Measurements from ENCODE around the gene MDP1. TPM values are rescaled to one million over a fixed set of nuclear protein-coding genes. Genes with fewer than 3 reads are reported as not detected.

Gene MDP1
- total RNA-seq, 3 donors from 2014 or later (not counting 1 experiment from before 2014, with no cell fraction given) = 4.0 to 6.1 (median 5.5) TPM

GRCh38 chr14:24188251-24189058 lies 27.4 kb downstream of the MDP1 start, which contains the start of gene IPO4:
Gene IPO4, minus strand, starts transcription at chr14:24188816. Its CDS starts 29 bp downstream, at chr14:24188787.
- H3K27ac ChIP-seq (ENCODE audit: low read length) = peak within 1 kb of the TSS; percentile 68
- H3K4me3 Mint-ChIP-seq = peak within 1 kb of the TSS; percentile 85
- no peaks in the 10 kb centered on the region for H3K9me3 ChIP-seq (ENCODE audit: control insufficient read depth, insufficient read depth, low read length)
- peak within 1 kb of the TSS; percentile 56 for H3K4me3 ChIP-seq (ENCODE audit: low read length)
- peaks cover 23% of the 10 kb centered on the region for H3K4me1 ChIP-seq (ENCODE audit: control insufficient read depth, insufficient read depth, low read length)
- H3K9me3 Mint-ChIP-seq = no peaks in the 10 kb centered on the region
- peak within 1 kb of the TSS; percentile 83 to 97 for H3K27ac Mint-ChIP-seq
- no peaks in the 10 kb centered on the region for H3K27me3 Mint-ChIP-seq (ENCODE audit: low read depth in 2 of 2)
- no peaks in the 10 kb centered on the region for H3K27me3 ChIP-seq (ENCODE audit: control insufficient read depth, insufficient read depth, low read length)
- DNase-seq (peak; percentile 87 to 98), ATAC-seq (peak; percentile 92 to 97 (median 93))
- H3K36me3 ChIP-seq (ENCODE audit: control insufficient read depth, insufficient read depth, low read length) = peaks cover 38% of the 10 kb centered on the region
- intact Hi-C loops (cut with micrococcal nuclease) = loop anchor here (1.0 to 2.0 kb wide), 4 partner anchors 25 to 110 kb away; partner anchors contain the start of genes CHMP4A, DCAF11, DHRS1 and NOP9
- WGBS (ENCODE audit: insufficient coverage) = under 1% methylated on average over 65 of the region's 65 CpGs
- peaks cover 26 to 34% of the 10 kb centered on the region in 2 donors for H3K4me1 Mint-ChIP-seq
- no peak for TF ChIP-seq CTCF (IDR thresholded peaks at IDR 0.05)
- H3K36me3 Mint-ChIP-seq = no peaks in the 10 kb centered on the region

GRCh38 chr14:24187539-24187915 lies 28.3 kb downstream of the MDP1 start:
- no peaks in the 10 kb centered on the region for H3K27me3 ChIP-seq (ENCODE audit: control insufficient read depth, insufficient read depth, low read length)
- WGBS (ENCODE audit: insufficient coverage) = 55% methylated on average over 1 of the region's 2 CpGs
- H3K4me3 ChIP-seq (ENCODE audit: low read length) = no peak overlapping the region
- ATAC-seq = peak in 2 of 3 donors; percentile 6 to 19
- Mint-ChIP-seq H3K36me3 (no peaks in the 10 kb centered on the region), H3K27ac (peak overlapping the region; percentile 83 to 97), H3K4me3 (peak overlapping the region; percentile 85), H3K9me3 (no peaks in the 10 kb centered on the region), H3K27me3 (ENCODE audit: low read depth in 2 of 2) (no peaks in the 10 kb centered on the region), H3K4me1 (peaks cover 26 to 29% of the 10 kb centered on the region in 2 donors)
- peak overlapping the region; percentile 68 for H3K27ac ChIP-seq (ENCODE audit: low read length)
- peaks cover 41% of the 10 kb centered on the region for H3K36me3 ChIP-seq (ENCODE audit: control insufficient read depth, insufficient read depth, low read length)
- intact Hi-C loops (cut with micrococcal nuclease) = no loop called here
- peaks cover 23% of the 10 kb centered on the region for H3K4me1 ChIP-seq (ENCODE audit: control insufficient read depth, insufficient read depth, low read length)
- H3K9me3 ChIP-seq (ENCODE audit: control insufficient read depth, insufficient read depth, low read length) = no peaks in the 10 kb centered on the region
- no peak for DNase-seq
- TF ChIP-seq CTCF (IDR thresholded peaks at IDR 0.05) = no peak

GRCh38 chr14:24186831-24187538 lies 28.9 kb downstream of the MDP1 start:
- Histone ChIP-seq H3K27ac (ENCODE audit: low read length) (no peak overlapping the region), H3K36me3 (ENCODE audit: control insufficient read depth, insufficient read depth, low read length) (peaks cover 36% of the 10 kb centered on the region), H3K4me1 (ENCODE audit: control insufficient read depth, insufficient read depth, low read length) (peaks cover 23% of the 10 kb centered on the region), H3K27me3 (ENCODE audit: control insufficient read depth, insufficient read depth, low read length) (no peaks in the 10 kb centered on the region), H3K9me3 (ENCODE audit: control insufficient read depth, insufficient read depth, low read length) (no peaks in the 10 kb centered on the region), H3K4me3 (ENCODE audit: low read length) (no peak overlapping the region)
- Mint-ChIP-seq H3K27ac (peak overlapping the region; percentile 83 to 97), H3K27me3 (ENCODE audit: low read depth in 2 of 2) (no peaks in the 10 kb centered on the region), H3K9me3 (no peaks in the 10 kb centered on the region), H3K36me3 (no peaks in the 10 kb centered on the region), H3K4me1 (peaks cover 24 to 26% of the 10 kb centered on the region in 2 donors), H3K4me3 (peak overlapping the region; percentile 81)
- DNase-seq = no peak
- TF ChIP-seq CTCF (IDR thresholded peaks at IDR 0.05) = no peak
- intact Hi-C loops (cut with micrococcal nuclease) = no loop called here
- WGBS (ENCODE audit: insufficient coverage) = 93% methylated on average over 10 of the region's 10 CpGs
- ATAC-seq = no peak

Data from natural killer cell (primary cell).